ENCODE data around the gene RGS6. TPM values are rescaled to one million over a fixed set of nuclear protein-coding genes. Genes with fewer than 3 reads are reported as not detected.

Gene RGS6
- total RNA-seq, 4 donors from 2014 or later: 0.46 to 3.7 (median 1.6) TPM

- Histone ChIP-seq H3K4me3 (no peak overlapping the region), H3K36me3 (no peaks in the 10 kb centered on the region), H3K9me3 (no peaks in the 10 kb centered on the region), H3K4me1 (no peaks in the 10 kb centered on the region), H3K27ac (no peak overlapping the region), H3K27me3 (no peaks in the 10 kb centered on the region)
- no peak for DNase-seq
- intact Hi-C loops (cut with DNase I; ENCODE audit: low total_unique reads) (no loop called here), in situ Hi-C loops (cut with MboI; ENCODE audit: low sequenced_read_pairs in 4 of 4) (no loop called here)
- ATAC-seq: no peak
- no peak for TF ChIP-seq POLR2A (IDR thresholded peaks at IDR 0.05)
- TF ChIP-seq, protein P1, sequence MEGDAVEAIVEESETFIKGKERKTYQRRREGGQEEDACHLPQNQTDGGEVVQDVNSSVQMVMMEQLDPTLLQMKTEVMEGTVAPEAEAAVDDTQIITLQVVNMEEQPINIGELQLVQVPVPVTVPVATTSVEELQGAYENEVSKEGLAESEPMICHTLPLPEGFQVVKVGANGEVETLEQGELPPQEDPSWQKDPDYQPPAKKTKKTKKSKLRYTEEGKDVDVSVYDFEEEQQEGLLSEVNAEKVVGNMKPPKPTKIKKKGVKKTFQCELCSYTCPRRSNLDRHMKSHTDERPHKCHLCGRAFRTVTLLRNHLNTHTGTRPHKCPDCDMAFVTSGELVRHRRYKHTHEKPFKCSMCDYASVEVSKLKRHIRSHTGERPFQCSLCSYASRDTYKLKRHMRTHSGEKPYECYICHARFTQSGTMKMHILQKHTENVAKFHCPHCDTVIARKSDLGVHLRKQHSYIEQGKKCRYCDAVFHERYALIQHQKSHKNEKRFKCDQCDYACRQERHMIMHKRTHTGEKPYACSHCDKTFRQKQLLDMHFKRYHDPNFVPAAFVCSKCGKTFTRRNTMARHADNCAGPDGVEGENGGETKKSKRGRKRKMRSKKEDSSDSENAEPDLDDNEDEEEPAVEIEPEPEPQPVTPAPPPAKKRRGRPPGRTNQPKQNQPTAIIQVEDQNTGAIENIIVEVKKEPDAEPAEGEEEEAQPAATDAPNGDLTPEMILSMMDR (IDR thresholded peaks at IDR 0.05 in 4 of 5, conservative IDR thresholded peaks at IDR 0.05 in 1 of 5): no peak
Measured at GRCh38 chr14:72418806-72419205, 486.6 kb downstream of the RGS6 start.

GRCh38 chr14:72419226-72419775 lies 487.1 kb downstream of the RGS6 start:
- Histone ChIP-seq H3K36me3 (no peaks in the 10 kb centered on the region), H3K9me3 (no peaks in the 10 kb centered on the region), H3K27ac (no peak overlapping the region), H3K4me3 (no peak overlapping the region), H3K4me1 (no peaks in the 10 kb centered on the region), H3K27me3 (no peaks in the 10 kb centered on the region)
- DNase-seq (no peak), ATAC-seq (no peak)
- intact Hi-C loops (cut with DNase I; ENCODE audit: low total_unique reads): no loop called here
- in situ Hi-C loops (cut with MboI; ENCODE audit: low sequenced_read_pairs in 4 of 4): no loop called here
- no peak for TF ChIP-seq POLR2A (IDR thresholded peaks at IDR 0.05)
- TF ChIP-seq, protein P1 (IDR thresholded peaks at IDR 0.05 in 4 of 5, conservative IDR thresholded peaks at IDR 0.05 in 1 of 5): no peak

- ATAC-seq: no peak
- intact Hi-C loops (cut with DNase I; ENCODE audit: low total_unique reads): no loop called here
- no peaks in the 10 kb centered on the region for H3K36me3 ChIP-seq
- H3K27ac ChIP-seq: no peak overlapping the region
- no peaks in the 10 kb centered on the region for H3K4me1 ChIP-seq
- H3K9me3 ChIP-seq: no peaks in the 10 kb centered on the region
- no peaks in the 10 kb centered on the region for H3K27me3 ChIP-seq
- TF ChIP-seq POLR2A (IDR thresholded peaks at IDR 0.05): no peak
- TF ChIP-seq, protein P1 (IDR thresholded peaks at IDR 0.05 in 4 of 5, conservative IDR thresholded peaks at IDR 0.05 in 1 of 5): peak; percentile 18 to 68 (median 48)
- DNase-seq: peak; percentile 4 to 24
- no peak overlapping the region for H3K4me3 ChIP-seq
- in situ Hi-C loops (cut with MboI; ENCODE audit: low sequenced_read_pairs in 4 of 4): no loop called here
Measured at GRCh38 chr14:72420749-72421474, 488.7 kb downstream of the RGS6 start.

GRCh38 chr14:72423957-72424356 lies 491.7 kb downstream of the RGS6 start:
- H3K27ac ChIP-seq: no peak overlapping the region
- no peak for ATAC-seq
- no peaks in the 10 kb centered on the region for H3K9me3 ChIP-seq
- no peak for DNase-seq
- no peaks in the 10 kb centered on the region for H3K27me3 ChIP-seq
- H3K4me3 ChIP-seq: no peak overlapping the region
- no peaks in the 10 kb centered on the region for H3K4me1 ChIP-seq
- in situ Hi-C loops (cut with MboI; ENCODE audit: low sequenced_read_pairs in 4 of 4): no loop called here
- no peaks in the 10 kb centered on the region for H3K36me3 ChIP-seq
- TF ChIP-seq, protein P1 (IDR thresholded peaks at IDR 0.05 in 4 of 5, conservative IDR thresholded peaks at IDR 0.05 in 1 of 5): no peak
- TF ChIP-seq POLR2A (IDR thresholded peaks at IDR 0.05): no peak
- intact Hi-C loops (cut with DNase I; ENCODE audit: low total_unique reads): no loop called here

Measured in gastrocnemius medialis (tissue), 4 donors.